HG03175 (cell line): ENCODE results near the gene MEIS2.

ENCODE experiments used
- ATAC-seq: cut with Tn5 transposase; IDR thresholded peaks from one replicate; pipeline ENCODE4 v1.9.1; 2021; ENCODE audit warnings: mild to moderate bottlenecking, moderate library complexity; ENCODE audit not compliant: unreplicated experiment

MEIS2 gene

DNA sequence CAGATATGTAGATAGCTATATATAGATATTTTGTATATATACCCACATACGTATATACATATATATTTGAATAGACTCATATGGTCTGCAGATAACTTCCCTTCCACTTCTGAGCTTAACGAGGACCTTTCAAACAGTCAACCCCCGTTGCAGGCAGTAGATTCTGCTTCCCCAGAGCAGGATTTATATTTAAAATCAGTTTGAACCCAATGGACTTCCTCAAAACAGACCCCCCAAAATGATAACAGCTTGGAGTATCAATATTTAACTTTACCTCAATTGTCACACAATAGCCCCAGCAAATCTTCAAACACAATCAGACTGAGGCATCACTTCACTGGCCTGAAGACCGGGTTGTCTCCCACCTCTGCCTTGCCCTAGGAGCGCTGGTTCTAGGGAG lies 218.3 kb downstream of the MEIS2 start:
- no peak for ATAC-seq

DNA sequence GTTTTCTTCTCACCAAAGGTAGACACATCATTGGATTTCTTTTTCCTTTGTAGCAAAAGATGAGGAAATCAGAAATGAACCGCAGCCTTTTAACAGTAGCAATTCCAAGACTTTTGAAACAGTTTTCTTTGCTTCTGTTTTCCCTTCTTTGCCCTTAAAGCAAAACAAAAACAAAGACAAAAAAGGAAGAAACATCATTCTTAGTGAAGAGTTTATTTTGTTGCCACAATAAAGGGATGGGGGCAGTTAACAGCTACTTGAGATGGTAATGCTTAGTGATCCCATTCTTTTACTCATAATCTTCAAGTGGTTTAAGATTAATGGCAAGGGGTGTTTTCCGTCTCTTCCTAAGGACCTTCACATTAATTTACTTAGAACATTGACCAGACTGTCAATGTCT lies 218.8 kb downstream of the MEIS2 start:
- ATAC-seq, result no peak

DNA sequence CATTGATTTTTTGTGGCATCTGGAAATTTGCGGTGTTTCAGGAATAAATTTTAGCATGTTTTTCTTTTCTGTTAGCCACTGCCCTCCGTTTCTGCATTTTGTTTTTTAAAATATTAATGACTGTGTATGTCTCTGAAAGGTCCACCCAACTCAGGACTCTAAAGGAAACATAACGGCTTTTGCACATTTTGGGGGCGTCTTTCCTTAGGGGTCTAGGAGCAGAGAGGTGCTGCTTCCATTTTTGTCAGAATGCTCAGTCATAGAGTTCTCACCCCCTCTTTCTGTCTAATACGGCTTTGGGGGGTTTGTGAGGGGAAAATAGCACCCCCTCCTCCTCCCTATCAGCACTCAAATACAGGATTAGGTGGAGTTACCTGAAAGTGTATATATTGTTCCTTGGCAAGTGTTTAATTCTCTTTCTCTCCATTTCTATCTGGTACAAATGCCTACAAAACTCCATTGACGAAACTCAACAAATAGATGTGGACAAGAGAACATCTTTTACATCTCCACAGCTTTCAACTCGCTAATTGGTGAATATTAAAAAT lies 219.4 kb downstream of the MEIS2 start:
- ATAC-seq, result no peak

DNA sequence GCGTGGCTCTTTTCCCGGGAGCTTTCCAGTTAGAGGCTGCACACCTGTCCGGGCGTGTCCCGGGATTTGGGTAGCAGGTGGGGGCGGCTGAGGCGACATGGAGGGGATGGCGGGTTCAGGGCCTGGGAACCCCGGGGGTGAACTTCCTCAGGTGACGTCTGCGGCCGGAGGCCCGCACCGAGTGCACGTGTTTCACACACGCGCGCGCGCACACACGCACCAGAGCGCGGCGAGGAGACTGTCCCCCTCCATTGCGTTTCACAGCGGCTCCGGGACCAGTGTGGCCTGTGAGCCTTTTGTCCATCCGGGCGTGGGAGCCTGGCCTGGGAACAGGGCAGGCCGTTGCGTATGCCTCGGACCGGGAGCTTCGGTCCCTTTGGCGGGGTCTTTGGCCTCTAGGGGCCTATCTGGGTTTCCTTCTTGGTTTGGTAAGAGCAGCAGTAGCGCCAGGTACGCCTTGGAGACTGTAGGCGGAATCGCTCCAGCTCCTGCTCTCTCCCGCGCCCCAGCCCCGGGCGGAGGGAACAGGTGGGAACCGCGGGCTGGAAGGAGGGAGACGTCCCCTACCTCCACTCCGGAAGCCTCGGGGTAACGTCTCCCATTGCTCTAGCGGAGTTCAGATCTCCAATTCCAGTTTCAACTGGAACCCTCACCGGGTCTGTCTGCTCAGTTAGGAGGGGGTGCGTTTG lies 220.0 kb downstream of the MEIS2 start:
- no peak for ATAC-seq

DNA sequence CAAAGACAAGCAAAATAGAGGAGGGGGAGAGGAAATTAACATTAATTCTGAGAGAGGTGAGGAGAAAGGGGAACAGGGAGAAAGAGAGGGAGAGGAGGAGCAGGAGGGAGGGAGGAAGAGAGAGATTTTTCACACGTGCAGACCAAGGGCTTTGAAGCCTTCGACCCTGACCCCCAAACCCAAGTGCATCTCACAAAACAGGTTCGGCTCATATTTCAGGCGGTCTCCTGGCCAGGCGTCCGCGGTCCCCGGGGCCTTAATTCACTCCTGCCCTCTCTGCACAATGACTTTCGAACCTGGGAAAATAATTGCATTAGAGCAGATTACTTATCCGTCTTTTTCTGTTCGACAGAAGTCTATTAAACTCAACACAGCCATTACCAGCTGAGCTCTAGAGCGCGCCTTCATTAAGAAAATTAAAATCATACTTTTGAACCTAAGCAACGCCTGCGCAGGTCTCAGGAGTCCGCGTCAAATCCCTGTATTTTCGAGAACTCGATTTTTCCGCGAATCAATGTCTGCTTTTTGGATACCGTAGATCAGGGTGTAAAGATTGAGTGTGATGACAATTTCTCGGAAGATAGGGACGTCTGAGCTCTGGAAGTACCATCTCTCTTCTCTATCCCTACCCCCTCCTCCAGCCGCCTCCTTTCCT lies 220.7 kb downstream of the MEIS2 start:
- ATAC-seq, result no peak

DNA sequence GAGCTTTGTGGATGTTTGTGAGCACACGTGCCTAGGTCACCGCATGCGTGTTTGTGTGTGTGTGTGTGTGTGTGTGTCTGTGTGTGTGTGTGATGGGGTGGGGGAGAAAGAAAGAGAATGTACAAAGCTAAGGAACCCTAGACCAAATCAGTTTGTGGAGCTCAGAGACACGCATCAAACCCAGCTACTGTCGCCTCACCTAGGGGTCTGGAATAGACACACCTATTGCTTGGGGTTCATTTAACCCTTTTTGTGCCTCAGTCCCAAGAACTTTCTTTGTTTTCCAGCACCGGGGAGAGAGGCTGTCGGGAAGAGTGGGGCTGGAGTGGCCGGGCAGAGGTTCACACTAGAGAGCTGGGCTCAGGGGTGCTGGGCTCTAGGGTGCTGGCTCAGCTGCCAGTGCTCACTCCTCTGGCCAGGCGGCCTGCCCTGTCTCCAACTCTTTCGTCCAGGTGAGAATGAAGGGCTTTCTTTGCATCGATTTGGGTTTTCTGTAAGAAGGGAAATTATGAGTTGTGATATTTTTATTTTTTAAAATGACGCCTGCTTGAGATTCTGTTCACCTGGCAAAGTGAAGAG lies 221.6 kb downstream of the MEIS2 start:
- no peak for ATAC-seq

DNA sequence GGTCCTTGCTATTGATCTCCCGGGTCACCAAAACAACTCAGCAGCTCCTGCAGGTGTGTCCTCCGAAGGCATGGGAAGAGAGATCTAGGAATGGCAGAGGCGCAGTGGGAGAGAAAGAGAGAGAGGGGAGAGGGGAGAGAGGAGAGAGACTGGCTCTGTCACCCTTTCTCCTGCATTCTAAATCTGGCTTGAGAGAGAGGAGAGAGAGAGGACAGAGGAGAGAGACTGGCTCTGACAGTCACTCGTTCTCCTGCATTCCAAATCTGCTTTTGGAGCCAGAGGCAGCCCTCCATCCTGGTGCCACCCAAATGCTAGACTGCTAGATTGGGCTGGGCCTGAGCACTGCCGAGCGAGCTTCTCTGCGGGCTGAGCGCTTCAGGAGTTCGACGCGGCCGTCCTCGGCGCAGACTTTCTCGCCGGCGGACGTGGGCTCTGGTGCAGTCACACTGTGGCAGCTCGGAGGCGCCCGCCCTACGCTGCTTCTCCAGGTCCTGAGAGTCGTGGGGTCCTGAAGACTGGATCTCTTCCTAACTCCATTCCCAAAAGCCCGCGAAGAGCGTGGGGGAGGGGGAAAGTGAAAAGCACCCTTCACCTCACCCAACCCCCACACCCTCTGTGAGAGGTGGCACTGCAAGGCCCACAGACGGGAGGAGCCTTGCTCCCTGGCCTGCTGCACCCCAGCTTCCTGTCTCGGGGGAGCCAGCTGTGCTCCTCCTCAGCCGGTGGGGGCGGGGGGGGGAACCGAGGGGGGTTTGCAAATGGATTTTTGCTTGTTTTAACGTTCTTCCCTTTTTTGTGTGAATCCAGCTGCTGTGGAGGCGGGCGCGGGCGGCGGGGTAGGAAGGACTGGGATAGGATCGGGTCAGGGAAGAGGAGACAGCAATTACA lies 222.3 kb downstream of the MEIS2 start:
- peak; percentile 58 for ATAC-seq

DNA sequence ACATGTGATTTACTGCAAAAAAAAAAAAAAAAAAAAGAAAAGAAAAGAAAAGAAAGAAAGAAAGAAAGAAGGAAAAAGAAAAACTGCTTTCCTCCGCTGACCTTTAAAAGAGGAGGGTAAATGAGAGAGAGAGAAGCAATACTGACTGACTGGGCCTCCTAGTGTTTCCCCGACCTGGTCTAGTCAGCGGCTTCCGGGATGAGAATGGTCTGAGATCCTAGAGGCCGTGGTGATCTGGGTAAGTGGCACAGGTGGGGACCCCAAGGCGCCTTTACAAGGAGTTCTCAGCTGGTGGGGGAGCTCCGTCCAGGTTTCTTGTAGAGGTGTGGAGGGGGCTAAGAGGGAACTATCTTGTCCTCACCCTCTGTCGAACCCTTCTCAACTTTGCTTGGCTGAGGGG lies 223.1 kb downstream of the MEIS2 start:
- no peak for ATAC-seq

DNA sequence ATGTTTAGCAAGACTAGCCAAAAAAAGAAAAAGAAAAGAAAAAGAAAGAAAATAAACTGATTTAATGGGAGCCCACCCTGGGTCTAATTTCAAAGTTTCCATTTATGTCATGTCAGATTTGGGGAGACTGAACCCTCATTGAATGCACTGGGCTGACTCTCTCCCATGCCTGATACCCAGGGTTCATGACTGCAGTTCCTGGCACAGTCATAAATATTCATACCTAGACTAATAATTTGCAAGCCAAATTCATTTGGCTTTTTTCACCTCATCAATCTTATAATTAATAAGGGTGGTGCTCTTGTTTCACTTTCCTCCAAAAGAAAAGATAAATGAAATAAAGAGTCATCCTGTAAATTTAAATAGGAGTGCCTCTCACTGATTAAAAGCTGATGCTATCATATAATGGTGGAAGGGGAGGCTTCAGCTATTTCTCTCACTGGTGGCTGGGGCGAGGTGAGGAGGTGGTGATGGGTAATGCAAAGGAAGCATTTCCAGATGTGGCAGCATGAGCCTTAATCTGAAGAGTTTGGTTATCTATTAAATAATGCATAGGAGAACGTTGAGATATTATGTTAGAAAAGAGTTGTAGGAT lies 224.5 kb downstream of the MEIS2 start:
- no peak for ATAC-seq

DNA sequence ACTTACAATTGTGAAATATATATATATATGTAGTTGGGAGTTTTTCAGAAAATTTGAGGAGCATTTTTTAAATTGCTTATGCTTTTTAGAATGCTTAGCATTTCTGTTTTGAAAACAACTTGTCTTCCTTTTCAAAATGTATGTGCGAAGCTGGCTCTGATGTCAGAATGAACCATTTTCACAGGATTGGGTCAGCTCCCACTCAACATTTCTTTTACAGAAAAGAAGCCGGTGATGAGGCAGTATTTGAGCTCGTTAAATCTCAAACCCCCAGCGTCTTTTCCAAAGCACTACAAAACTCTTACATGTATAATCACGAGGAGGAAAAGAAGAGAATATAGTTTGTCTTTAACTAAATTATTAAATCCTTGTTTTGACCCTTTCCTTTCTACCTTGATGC lies 225.4 kb downstream of the MEIS2 start:
- ATAC-seq, result no peak

DNA sequence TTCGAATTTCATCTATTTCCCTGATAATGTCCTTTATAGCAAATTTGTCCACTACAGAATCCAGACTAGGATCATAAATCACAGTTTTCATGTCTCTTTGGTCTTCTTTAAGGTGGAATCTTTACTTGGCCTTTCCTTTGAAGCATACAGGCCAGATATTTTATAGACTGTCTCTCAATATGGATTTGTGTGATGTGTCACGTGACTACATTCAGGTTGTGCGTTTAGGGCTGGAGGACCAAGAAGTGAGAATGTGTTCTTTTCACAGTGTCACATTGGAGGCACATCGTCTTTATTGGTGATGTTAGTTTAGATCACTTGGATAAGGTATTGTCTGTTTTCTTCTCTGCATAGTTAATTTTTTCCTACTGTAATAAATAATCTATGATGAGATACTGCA lies 232.9 kb downstream of the MEIS2 start:
- ATAC-seq, result no peak

DNA sequence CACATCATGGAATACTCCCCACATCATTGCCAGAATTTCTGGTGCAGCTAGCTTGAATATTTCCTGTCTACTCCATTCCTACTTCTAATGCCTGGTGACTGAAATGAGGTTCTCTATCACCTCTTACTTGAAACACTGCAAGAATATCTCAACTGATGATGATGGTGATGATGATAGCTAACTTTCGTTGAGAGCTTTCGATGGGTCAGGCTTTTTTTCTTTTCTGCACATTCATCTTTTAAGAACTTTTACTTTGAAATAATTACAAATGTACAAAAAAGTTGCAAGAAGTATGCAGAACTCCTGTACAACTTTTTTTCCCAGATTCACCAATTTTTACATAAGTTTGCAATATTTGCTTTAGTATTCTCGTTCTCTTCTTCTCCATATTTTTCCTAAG lies 233.5 kb downstream of the MEIS2 start:
- no peak for ATAC-seq

DNA sequence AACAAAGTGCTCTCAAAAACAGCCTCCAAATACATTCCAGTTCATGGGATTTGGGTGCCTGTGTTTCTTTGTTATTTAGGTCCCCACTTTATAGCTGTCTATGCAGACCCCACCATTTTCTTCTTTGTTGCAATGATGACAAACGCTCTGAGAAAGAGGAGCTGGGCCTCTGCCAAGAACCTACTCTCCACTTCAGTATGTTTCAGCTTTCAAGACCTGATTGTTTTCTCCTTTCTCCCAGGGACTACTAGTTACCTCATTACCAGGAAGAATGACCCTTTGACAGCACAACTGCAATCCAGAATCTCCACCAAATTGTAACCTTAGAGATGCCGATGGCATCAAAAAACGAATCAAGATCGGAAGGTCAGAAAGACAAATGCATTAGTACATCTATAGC lies 236.8 kb downstream of the MEIS2 start:
- no peak for ATAC-seq

DNA sequence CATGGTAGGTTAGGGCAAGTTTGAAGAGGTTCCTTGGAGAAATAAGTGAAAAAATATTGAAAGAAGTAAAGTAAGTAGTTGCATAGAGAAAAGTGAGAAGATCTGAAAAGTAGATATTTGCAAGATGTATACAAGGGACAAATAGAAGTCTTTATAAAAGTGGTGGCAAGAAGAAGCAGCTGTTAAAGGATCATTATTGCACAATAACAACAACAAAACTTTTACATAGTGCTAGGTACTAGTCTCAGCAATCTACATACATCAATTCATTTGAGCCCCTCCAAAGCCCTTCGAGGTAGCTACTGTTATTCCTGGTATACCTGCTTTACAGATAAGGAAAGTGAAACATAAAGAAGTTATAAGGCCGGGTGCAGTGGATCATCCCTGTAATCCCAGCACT lies 239.6 kb downstream of the MEIS2 start:
- ATAC-seq, result no peak

DNA sequence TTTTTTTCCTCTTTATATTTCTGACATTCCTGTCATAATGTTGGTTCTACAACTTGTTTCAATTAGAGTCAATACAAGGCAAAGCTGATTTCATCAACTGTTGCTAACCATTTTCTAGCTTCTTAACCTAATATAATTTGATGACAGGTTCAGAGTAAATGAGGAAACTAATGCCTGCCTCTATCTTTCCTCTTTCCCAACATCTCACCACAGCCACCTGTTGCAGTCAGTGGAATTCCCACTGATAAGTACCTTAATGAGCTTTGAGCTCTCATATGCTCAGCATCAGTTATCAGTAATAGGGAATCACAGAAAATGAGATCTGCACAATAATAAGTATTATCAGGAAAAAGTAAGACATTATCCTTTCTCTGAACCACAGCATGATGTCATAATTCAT lies 241.9 kb downstream of the MEIS2 start:
- ATAC-seq, result no peak

DNA sequence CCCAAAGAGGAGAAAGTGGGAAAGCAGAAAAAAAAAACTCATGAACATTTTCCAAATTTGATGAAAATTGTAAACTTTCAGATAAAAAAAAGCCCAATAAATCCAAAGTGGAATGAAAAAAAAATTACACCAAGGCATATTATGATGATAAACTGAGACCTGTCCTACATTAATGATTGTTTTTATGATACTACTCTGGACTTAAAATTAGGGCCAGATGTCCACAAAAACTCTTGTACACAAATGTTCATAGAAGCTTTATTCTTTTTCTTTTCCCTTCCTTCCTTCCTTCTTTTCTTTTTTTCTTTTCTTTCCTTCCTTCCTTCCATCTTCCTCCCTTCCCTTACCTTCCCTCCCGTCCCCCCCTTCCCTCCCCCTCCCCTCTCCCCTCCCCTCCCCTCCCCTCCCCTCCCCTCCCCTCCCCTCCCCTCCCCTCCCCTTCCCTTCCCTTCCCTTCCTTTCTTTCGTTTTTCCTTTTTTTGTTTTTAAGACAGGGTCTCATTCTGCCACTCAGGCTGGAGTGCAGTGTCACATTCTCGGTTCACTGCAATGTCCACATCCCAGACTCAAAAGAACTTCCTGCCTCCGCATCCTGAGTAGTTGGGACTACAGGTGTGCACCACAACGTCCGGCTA lies 243.9 kb downstream of the MEIS2 start:
- no peak for ATAC-seq

DNA sequence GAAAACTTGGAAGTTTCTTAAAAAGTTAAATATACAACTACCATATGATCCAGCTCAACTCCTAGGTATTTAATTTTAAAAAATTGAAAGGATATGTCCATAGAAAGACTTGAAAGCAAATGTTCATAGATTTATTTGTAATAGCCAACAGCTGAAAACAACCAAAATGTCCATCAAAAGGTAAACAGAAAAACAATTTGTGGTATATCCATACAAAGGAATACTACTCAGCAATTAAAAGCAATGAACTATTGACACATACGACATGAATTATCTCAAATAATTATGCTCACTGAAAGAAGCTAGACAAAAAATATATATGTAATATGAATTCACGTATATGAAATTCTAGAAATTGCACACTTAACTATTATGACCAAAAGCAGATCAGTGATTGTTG lies 249.5 kb downstream of the MEIS2 start:
- no peak for ATAC-seq

DNA sequence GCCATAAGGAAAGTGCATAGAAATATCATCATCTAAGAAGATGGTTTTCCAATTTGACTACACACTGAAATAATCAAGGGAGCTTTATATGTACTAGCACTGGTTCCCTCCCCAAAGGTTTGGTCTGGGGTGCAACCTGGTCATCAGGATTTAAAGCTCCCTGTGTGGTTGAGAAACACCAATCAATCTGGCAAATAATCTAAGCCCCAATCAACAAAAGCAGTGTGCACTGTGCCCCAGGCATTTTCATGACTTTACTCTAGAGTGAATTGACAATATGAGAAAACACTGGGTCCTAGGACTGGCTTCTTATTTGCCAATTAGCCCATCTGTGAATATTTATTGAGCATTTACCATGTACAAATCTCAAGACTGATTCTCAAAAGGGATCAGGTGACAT lies 255.1 kb downstream of the MEIS2 start:
- ATAC-seq, result no peak

DNA sequence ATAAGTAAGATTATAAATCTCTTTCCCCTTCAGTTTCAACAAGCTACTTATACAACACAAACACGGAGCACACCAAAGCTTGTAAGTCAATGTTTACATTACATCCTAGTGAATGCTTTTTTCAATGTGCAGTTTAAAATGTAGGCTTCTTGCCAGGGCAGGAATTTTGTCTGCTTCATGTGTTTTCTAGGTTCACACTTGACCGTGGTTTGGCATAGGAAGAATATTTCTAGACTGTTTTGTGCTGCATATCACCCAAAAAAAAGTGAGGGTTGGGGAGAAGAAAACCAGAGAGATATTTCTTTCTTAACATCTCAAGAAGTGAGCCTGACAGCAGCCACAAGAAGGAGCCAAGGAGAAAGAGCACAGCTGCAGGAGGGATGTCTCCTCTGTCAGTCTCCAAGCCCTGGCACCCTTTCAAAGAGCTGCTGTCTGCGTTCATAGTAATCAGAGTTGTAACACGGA lies 255.8 kb downstream of the MEIS2 start:
- no peak for ATAC-seq

DNA sequence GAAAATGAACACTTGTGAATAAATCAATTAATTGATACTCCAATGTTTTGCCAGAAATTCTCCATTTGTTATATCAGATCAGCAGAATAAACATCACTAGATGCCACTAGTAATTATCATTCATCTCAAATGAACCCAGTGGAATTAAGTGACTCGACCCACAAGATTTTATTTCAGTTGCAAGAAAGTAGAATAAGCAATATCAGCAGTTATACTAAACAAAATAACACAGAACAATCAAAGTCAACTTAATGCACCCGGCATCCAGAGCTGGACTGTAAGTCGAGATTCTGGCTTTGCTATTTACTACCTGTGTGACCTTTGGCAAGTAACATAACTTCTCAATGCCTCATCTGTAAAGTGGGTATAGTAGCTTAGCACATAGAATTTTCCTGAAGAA lies 256.5 kb downstream of the MEIS2 start:
- no peak for ATAC-seq
